ENCODE measurements around the gene TBC1D14.

GRCh38 chr4:7073059-7073458, 163.4 kb downstream of the TBC1D14 start:
- TF ChIP-seq CTCF (IDR thresholded peaks at IDR 0.05) (no peak), POLR2AphosphoS5 (IDR thresholded peaks at IDR 0.05) (no peak), POLR2A (IDR thresholded peaks at IDR 0.05) (no peak)

Measured in transverse colon (tissue), 4 donors.